ENCODE results near the gene PCSK5. TPM values are rescaled to one million over a fixed set of nuclear protein-coding genes. Genes with fewer than 3 reads are reported as not detected.

Gene PCSK5
- total and polyA plus RNA-seq, 2 of the 8 experiments (the other 6 are each of a cell fraction or from before 2014, with no cell fraction given), result 5.5 to 10.7 TPM

GRCh38 chr9:76405340-76405739 is 514.9 kb downstream of the PCSK5 start:
- no peaks in the 10 kb centered on the region; a peak in 2 of 8 replicates for H3K36me3 ChIP-seq (ENCODE audit: control insufficient read depth in 2 of 4, insufficient read depth in 4 of 4, low read length in 3 of 4)
- ChIA-PET CTCF (ENCODE audit: partially characterized antibody) (interaction anchor here (0.9 to 1.5 kb wide), 3 partner anchors 9 to 300 kb away, joined by 3 to 6 read pairs (median 6); no protein-coding TSS in a partner anchor), POLR2A (ENCODE audit: partially characterized antibody) (interaction anchor here (0.7 kb wide), 1 partner anchor 312 kb away, joined by 4 read pairs; no protein-coding TSS in a partner anchor)
- no peaks in the 10 kb centered on the region for H4K20me1 ChIP-seq (replicated peaks in 1 of 2; ENCODE audit: control insufficient read depth in 1 of 2, insufficient read depth in 2 of 2, low read length in 2 of 2)
- H3K23ac ChIP-seq (ENCODE audit: insufficient read length), result no peak overlapping the region
- H3K4me2 ChIP-seq (ENCODE audit: insufficient read depth in 1 of 2, low read depth in 2 of 2, low read length in 2 of 2), result no peak overlapping the region
- DNase-seq (ENCODE audit: low read depth in 1 of 2, low spot score in 2 of 2) (no peak), FAIRE-seq (no peak)
- H3K23me2 ChIP-seq (ENCODE audit: low read depth, low read length), result no peaks in the 10 kb centered on the region
- no peak overlapping the region for H4K91ac ChIP-seq (replicated peaks; ENCODE audit: insufficient read length, low read length)
- no peak overlapping the region for H3K9ac ChIP-seq (replicated peaks in 1 of 4; ENCODE audit: extremely low read depth in 1 of 4, low read depth in 3 of 4, low read length in 3 of 4)
- H2AK5ac ChIP-seq (ENCODE audit: low read depth, low read length), result no peak overlapping the region
- H3K79me2 ChIP-seq (ENCODE audit: control insufficient read depth in 1 of 2, insufficient read depth in 2 of 2, low read length in 2 of 2), result no peaks in the 10 kb centered on the region
- H3K56ac ChIP-seq (replicated peaks; ENCODE audit: insufficient read length, low read depth, low read length), result no peak overlapping the region
- no peak overlapping the region for H3K14ac ChIP-seq (ENCODE audit: insufficient read length)
- WGBS, 2 experiments (ENCODE audit: extremely low coverage in 1 of 2, insufficient coverage in 1 of 2, insufficient read length in 1 of 2, insufficient replicate concordance in 2 of 2, low coverage in 1 of 2, low lambda C conversion rate in 2 of 2, missing lambda C conversion rate in 1 of 2), result 90% methylated on average over 3 of the region's 3 CpGs; no CpG with 5 or more reads in 1 of the 2 experiments
- H3K9me3 ChIP-seq (ENCODE audit: insufficient read depth in 2 of 2, low read depth in 1 of 2, low read length in 1 of 2), result no peaks in the 10 kb centered on the region
- no peak overlapping the region for H2BK12ac ChIP-seq (ENCODE audit: low read depth, low read length)
- no peak overlapping the region for H2AFZ ChIP-seq (ENCODE audit: low read length)
- no peak overlapping the region for H3K27ac ChIP-seq (ENCODE audit: low read depth, low read length)
- peaks cover 0 to 3% (median 0%) of the 10 kb centered on the region in 4 experiments; a peak in 2 of 7 replicates for H3K4me1 ChIP-seq (replicated peaks in 1 of 4; ENCODE audit: control insufficient read depth in 3 of 4, insufficient read depth in 4 of 4, low read length in 3 of 4)
- H2BK20ac ChIP-seq (ENCODE audit: low read length), result no peak overlapping the region
- H2BK120ac ChIP-seq (replicated peaks; ENCODE audit: low read depth, low read length), result no peak overlapping the region
- no peaks in the 10 kb centered on the region for H3K79me1 ChIP-seq (ENCODE audit: low read depth, low read length)
- no peak overlapping the region for H3K18ac ChIP-seq (ENCODE audit: extremely low read depth, low read length)
- no peak overlapping the region for H2BK15ac ChIP-seq (ENCODE audit: low read length)
- no peak overlapping the region for H3K4me3 ChIP-seq (ENCODE audit: extremely low read depth in 1 of 4, insufficient read depth in 2 of 4, low read depth in 3 of 4, low read length in 4 of 4)
- H2BK5ac ChIP-seq (ENCODE audit: low read depth, low read length), result no peak overlapping the region
- no peak overlapping the region for H4K5ac ChIP-seq (ENCODE audit: insufficient read length, low read depth, low read length)
- H3K27me3 ChIP-seq (replicated peaks in 1 of 4; ENCODE audit: control insufficient read depth in 3 of 4, extremely low read depth in 1 of 4, insufficient read depth in 3 of 4, low read length in 3 of 4), result no peaks in the 10 kb centered on the region
- H3K4ac ChIP-seq (replicated peaks; ENCODE audit: insufficient read length, low read depth, low read length), result no peak overlapping the region
- no peak overlapping the region for H4K8ac ChIP-seq (ENCODE audit: extremely low read depth, insufficient read depth, low read length)
- TF ChIP-seq GTF2F1 (IDR thresholded peaks at IDR 0.05; ENCODE audit: borderline replicate concordance, low read depth, low read length), result no peak
- TF ChIP-seq BRCA1 (IDR thresholded peaks at IDR 0.05; ENCODE audit: low read depth, low read length), result no peak
- no peak for TF ChIP-seq NRF1 (IDR thresholded peaks at IDR 0.05; ENCODE audit: low read depth, low read length)
- no peak for TF ChIP-seq FOSL1 (IDR thresholded peaks at IDR 0.05; ENCODE audit: insufficient read depth, low read depth, low read length)
- TF ChIP-seq KDM5A (IDR thresholded peaks at IDR 0.05; ENCODE audit: low read length), result no peak
- no peak for TF ChIP-seq SAP30 (IDR thresholded peaks at IDR 0.05; ENCODE audit: insufficient read depth, insufficient replicate concordance, low read length)
- no peak for TF ChIP-seq SP4 (IDR thresholded peaks at IDR 0.05; ENCODE audit: low read length)
- no peak for TF ChIP-seq EGR1 (IDR thresholded peaks at IDR 0.05; ENCODE audit: borderline replicate concordance, low read depth, low read length)
- TF ChIP-seq SRF (IDR thresholded peaks at IDR 0.05; ENCODE audit: low read depth, low read length), result no peak
- no peak for TF ChIP-seq CTBP2 (IDR thresholded peaks at IDR 0.05; ENCODE audit: borderline replicate concordance, insufficient read depth, insufficient read length, low read length)
- TF ChIP-seq PHF8 (conservative IDR thresholded peaks at IDR 0.05; ENCODE audit: low read depth, low read length), result no peak
- no peak for TF ChIP-seq KDM4A (IDR thresholded peaks at IDR 0.05; ENCODE audit: low read depth, low read length, severe bottlenecking)
- TF ChIP-seq, protein P1, sequence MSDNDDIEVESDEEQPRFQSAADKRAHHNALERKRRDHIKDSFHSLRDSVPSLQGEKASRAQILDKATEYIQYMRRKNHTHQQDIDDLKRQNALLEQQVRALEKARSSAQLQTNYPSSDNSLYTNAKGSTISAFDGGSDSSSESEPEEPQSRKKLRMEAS (IDR thresholded peaks at IDR 0.05), result no peak
- no peak for TF ChIP-seq HDAC6 (IDR thresholded peaks at IDR 0.05; ENCODE audit: low read depth, low read length)
- no peak for TF ChIP-seq POU5F1 (IDR thresholded peaks at IDR 0.05; ENCODE audit: low read depth, low read length)
